HFF-Myc (cell line): ENCODE data around the gene ZNRD2.
A peak's percentile ranks its signal among the peaks of the same experiment; 100 is the strongest.

Source experiments
- DNase-seq: peaks from one replicate; pipeline ENCODE4 v3.0.0-alpha.2; 2011; ENCODE audit warnings: low read depth; ENCODE audit errors: extremely low read depth
- H3K4me3 ChIP-seq: replicated peaks from 2 replicates; pipeline ENCODE4 v1.5.1; 2011; ENCODE audit warnings: low read depth, mild to moderate bottlenecking, control low read depth, low read length
- TF ChIP-seq, protein P1 (sequence below): IDR thresholded peaks from 2 replicates; pipeline ENCODE4 v1.5.1; 2012; ENCODE audit warnings: mild to moderate bottlenecking, low read depth, low read length, control low read depth; ENCODE audit errors: missing control alignments

ZNRD2 gene

DNA sequence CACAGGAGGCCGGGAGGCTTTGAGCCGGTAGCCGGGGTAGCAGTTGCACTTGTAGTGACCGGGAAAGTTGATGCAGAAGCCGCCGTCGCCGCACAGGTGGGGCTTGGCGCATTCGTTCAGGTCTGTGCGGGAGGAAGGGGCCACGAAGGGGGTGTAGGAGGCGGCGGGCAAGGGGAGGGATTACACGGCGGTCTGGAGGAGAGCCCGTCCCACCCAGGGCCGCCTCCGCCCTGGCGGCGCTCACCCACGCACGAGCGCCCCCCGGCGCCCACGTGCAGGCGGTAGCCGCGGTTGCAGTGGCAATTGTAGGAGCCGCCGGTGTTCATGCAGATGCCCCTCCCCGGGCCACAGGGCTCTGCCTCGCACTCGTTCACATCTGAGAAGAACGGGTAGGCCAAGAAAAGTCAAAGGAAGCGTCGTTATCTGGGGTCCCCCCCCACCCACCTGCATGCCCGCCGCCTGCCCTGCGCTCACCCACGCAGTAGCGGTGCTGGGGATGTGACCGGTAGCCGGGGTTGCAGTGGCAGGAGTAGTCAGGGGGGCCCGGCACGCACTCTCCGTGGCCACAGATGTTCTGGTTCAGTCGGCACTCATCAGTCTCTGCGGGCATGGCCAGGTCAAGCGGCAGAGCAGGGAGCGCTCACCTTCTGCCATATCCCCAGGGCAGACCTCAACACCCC lies 22.7 kb upstream of the ZNRD2 start:
- TF ChIP-seq, protein P1, sequence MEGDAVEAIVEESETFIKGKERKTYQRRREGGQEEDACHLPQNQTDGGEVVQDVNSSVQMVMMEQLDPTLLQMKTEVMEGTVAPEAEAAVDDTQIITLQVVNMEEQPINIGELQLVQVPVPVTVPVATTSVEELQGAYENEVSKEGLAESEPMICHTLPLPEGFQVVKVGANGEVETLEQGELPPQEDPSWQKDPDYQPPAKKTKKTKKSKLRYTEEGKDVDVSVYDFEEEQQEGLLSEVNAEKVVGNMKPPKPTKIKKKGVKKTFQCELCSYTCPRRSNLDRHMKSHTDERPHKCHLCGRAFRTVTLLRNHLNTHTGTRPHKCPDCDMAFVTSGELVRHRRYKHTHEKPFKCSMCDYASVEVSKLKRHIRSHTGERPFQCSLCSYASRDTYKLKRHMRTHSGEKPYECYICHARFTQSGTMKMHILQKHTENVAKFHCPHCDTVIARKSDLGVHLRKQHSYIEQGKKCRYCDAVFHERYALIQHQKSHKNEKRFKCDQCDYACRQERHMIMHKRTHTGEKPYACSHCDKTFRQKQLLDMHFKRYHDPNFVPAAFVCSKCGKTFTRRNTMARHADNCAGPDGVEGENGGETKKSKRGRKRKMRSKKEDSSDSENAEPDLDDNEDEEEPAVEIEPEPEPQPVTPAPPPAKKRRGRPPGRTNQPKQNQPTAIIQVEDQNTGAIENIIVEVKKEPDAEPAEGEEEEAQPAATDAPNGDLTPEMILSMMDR, result no peak
- no peak for DNase-seq
- H3K4me3 ChIP-seq, result no peak overlapping the region

DNA sequence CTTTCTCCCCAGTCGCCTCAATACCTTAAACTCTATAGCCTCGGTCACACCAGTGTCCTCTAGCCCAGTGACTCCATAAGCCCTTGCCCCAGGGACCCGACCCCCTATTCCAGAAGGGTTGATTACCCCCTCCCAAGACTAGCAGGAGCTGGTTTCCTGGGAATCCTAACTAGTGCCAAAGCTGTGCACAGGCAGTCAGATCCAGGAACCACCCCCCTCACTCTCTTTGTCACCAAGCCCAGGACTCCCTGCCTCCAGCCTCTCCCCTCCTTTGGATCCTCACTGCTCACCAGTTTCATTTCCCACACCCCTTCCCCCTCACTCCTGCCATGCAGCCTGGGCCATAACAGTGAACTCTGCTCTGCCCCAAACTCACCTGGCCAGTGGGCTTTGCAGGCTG lies 21.9 kb upstream of the ZNRD2 start:
- TF ChIP-seq, protein P1, result no peak
- DNase-seq, result no peak
- H3K4me3 ChIP-seq, result no peak overlapping the region

DNA sequence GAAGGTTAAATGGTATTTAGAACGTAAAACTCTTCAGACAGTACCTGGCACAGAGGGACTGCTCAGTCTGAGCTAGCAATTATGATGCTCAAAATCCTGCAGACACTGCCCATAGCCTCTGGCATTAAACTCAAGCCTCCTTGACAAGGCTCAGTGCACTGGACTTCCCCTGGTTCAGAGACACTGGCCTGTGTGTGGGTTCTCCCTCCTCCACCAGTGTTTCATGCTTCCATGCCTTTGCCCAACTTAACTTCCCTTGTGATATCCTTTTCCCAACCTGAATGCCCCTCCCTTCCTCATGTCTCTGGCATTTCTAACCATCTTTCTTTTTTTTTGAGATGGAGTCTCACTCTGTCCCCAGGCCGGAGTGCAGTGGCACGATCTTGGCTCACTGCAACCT lies 21.2 kb upstream of the ZNRD2 start:
- TF ChIP-seq, protein P1, result no peak
- no peak overlapping the region for H3K4me3 ChIP-seq
- DNase-seq, result no peak

- no peak for DNase-seq
- TF ChIP-seq, protein P1, result peak; percentile 47
- H3K4me3 ChIP-seq, result no peak overlapping the region
Measured at GRCh38 chr11:65551572-65552387, 18.5 kb upstream of the ZNRD2 start.

DNA sequence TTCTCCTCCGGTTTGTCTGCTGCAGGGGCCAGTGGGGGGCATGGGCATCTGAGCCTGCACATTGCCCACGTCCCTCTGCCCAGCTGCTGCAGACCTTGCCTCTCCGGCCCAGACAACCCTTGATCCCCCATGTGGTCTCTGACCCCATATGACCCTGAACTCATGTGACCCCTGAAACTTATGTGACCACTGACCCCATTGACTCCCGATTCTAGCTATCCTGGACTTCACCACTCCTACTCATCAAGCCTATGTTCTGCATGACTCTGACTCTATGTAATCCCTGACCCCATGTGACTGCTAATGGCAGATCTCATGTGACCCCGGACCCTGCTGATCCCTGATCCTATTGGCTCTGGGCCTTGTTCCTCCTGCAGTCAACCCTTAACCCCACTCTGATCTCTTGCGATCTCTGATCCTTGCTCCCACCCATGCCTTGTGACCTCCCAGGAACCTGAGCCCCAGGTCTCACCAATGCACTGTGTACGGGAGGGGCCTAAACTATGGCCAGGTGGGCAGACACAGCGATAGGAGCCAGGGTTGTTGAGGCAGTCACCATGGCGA lies 17.8 kb upstream of the ZNRD2 start:
- DNase-seq, result no peak
- no peak overlapping the region for H3K4me3 ChIP-seq

GRCh38 chr11:65553301-65554001 lies 16.8 kb upstream of the ZNRD2 start:
- DNase-seq, result no peak
- no peak overlapping the region for H3K4me3 ChIP-seq
- TF ChIP-seq, protein P1, result no peak

More for the DNA sequence above, 17.8 kb upstream of the ZNRD2 start:
- TF ChIP-seq, protein P1, result peak; percentile 0
